ENCODE measurements around the gene CTPS2. TPM values are rescaled to one million over a fixed set of nuclear protein-coding genes. Genes with fewer than 3 reads are reported as not detected.

The CTPS2 gene
- total and polyA plus RNA-seq, 8 donors, result 2.3 to 34.3 (median 10.3) TPM

GRCh38 chrX:16589211-16589610 is 123.3 kb downstream of the CTPS2 start:
- H3K36me3 ChIP-seq, result no peaks in the 10 kb centered on the region
- H3K9me3 ChIP-seq, result no peaks in the 10 kb centered on the region
- H3K4me3 ChIP-seq, result no peak overlapping the region
- no peak overlapping the region for H3K27ac ChIP-seq
- no peak for DNase-seq
- no peak for TF ChIP-seq EP300 (IDR thresholded peaks at IDR 0.05)
- TF ChIP-seq POLR2A (IDR thresholded peaks at IDR 0.05), result no peak
- TF ChIP-seq CTCF (IDR thresholded peaks at IDR 0.05), result no peak
- H3K4me1 ChIP-seq, result no peaks in the 10 kb centered on the region
- 58 to 86% (median 76%) methylated on average over 2 of the region's 2 CpGs for WGBS, 5 donors
- intact Hi-C loops (cut with DNase I; ENCODE audit: low total_unique reads), result no loop called here
- H3K27me3 ChIP-seq, result no peaks in the 10 kb centered on the region

- H3K4me1 ChIP-seq, result no peaks in the 10 kb centered on the region
- H3K4me3 ChIP-seq, result no peak overlapping the region
- intact Hi-C loops (cut with DNase I; ENCODE audit: low total_unique reads), result no loop called here
- 65 to 94% (median 88%) methylated on average over 1 of the region's 1 CpG for WGBS, 5 donors
- no peak for TF ChIP-seq CTCF (IDR thresholded peaks at IDR 0.05)
- no peak for TF ChIP-seq POLR2A (IDR thresholded peaks at IDR 0.05)
- TF ChIP-seq EP300 (IDR thresholded peaks at IDR 0.05), result no peak
- no peak for TF ChIP-seq POLR2AphosphoS5 (IDR thresholded peaks at IDR 0.05)
- H3K27me3 ChIP-seq, result no peaks in the 10 kb centered on the region
- no peak for DNase-seq
- no peaks in the 10 kb centered on the region for H3K9me3 ChIP-seq
- no peaks in the 10 kb centered on the region for H3K36me3 ChIP-seq
- H3K27ac ChIP-seq, result no peak overlapping the region
These were observed 124.2 kb downstream of the CTPS2 start for GRCh38 chrX:16588266-16588665.

GRCh38 chrX:16587836-16588235 is 124.6 kb downstream of the CTPS2 start:
- Histone ChIP-seq H3K4me3 (no peak overlapping the region), H3K27me3 (no peaks in the 10 kb centered on the region), H3K9me3 (no peaks in the 10 kb centered on the region), H3K36me3 (no peaks in the 10 kb centered on the region), H3K4me1 (no peaks in the 10 kb centered on the region), H3K27ac (no peak overlapping the region)
- no peak for DNase-seq
- TF ChIP-seq POLR2AphosphoS5 (IDR thresholded peaks at IDR 0.05) (no peak), EP300 (IDR thresholded peaks at IDR 0.05) (no peak), CTCF (IDR thresholded peaks at IDR 0.05) (no peak), POLR2A (IDR thresholded peaks at IDR 0.05) (no peak)
- WGBS, 5 donors, result 86 to 96% (median 93%) methylated on average over 4 of the region's 4 CpGs
- intact Hi-C loops (cut with DNase I; ENCODE audit: low total_unique reads), result no loop called here

GRCh38 chrX:16586377-16587112 is 125.9 kb downstream of the CTPS2 start:
- Histone ChIP-seq H3K9me3 (peaks cover 0 to 11% (median 2%) of the 10 kb centered on the region in 4 donors), H3K27ac (no peak overlapping the region), H3K4me1 (no peaks in the 10 kb centered on the region), H3K4me3 (no peak overlapping the region), H3K36me3 (no peaks in the 10 kb centered on the region), H3K27me3 (no peaks in the 10 kb centered on the region)
- WGBS, 5 donors, result 90 to 98% (median 94%) methylated on average over 6 of the region's 6 CpGs
- TF ChIP-seq EP300 (IDR thresholded peaks at IDR 0.05), result no peak
- no peak for TF ChIP-seq POLR2AphosphoS5 (IDR thresholded peaks at IDR 0.05)
- no peak for TF ChIP-seq POLR2A (IDR thresholded peaks at IDR 0.05)
- TF ChIP-seq CTCF (IDR thresholded peaks at IDR 0.05), result no peak
- intact Hi-C loops (cut with DNase I; ENCODE audit: low total_unique reads), result no loop called here
- DNase-seq, result no peak

Measured in stomach (tissue), 9 donors.